Neutrophil (primary cell): ENCODE data around the gene PHACTR4.
"Not testable (repeated sequence)": the region's sequence is repeated elsewhere in the genome, so short reads cannot be mapped to it uniquely, and the experiment has no call there.

Source experiments
- H3K27ac ChIP-seq: fragments of 200-600 bp; sonication (generic); 2 replicates; pipeline ENCODE4 v1.5.1; 2016; ENCODE audit warnings: mild to moderate bottlenecking, moderate library complexity
- H3K27me3 ChIP-seq: fragments of 200-600 bp; sonication (generic); 2 replicates; pipeline ENCODE4 v1.6.0; 2016; ENCODE audit warnings: mild to moderate bottlenecking
- H3K36me3 ChIP-seq: fragments of 200-600 bp; sonication (generic); 2 replicates; pipeline ENCODE4 v1.5.1; 2017
- H3K4me1 ChIP-seq, 2 experiments: fragments of 200-600 bp in 1 of 2; sonication (generic) in 1 of 2; 1 replicate in 1 of 2; 2 replicates in 1 of 2; pipeline versions ENCODE4 v1.5.1 to v1.6.1; 2013 to 2016; ENCODE audit warnings: low read depth in 1 of 2, low read length in 1 of 2, mild to moderate bottlenecking in 1 of 2, moderate library complexity in 1 of 2; ENCODE audit not compliant: control insufficient read depth in 1 of 2, insufficient read depth in 1 of 2
- H3K4me3 ChIP-seq, 2 experiments: fragments of 200-600 bp in 1 of 2; sonication (generic) in 1 of 2; 1 replicate in 1 of 2; 2 replicates in 1 of 2; pipeline ENCODE4 v1.5.1; 2013 to 2016; ENCODE audit warnings: low read depth in 1 of 2, low read length in 1 of 2, mild to moderate bottlenecking in 1 of 2, moderate library complexity in 1 of 2
- H3K9me3 ChIP-seq: fragments of 200-600 bp; sonication (generic); 2 replicates; pipeline ENCODE4 v1.5.1; 2016
- CTCF ChIP-seq: fragments of 200-600 bp; sonication (generic); IDR thresholded peaks from 2 replicates; pipeline ENCODE4 v1.5.1; 2016; ENCODE audit warnings: antibody characterized with exemption

The PHACTR4 gene

GRCh38 chr1:28466226-28466778 lies 96.8 kb downstream of the PHACTR4 start:
- Histone ChIP-seq H3K36me3 (peaks cover 40% of the 10 kb centered on the region), H3K27me3 (no peaks in the 10 kb centered on the region), H3K9me3 (no peaks in the 10 kb centered on the region), H3K4me3 (no peak overlapping the region), H3K4me1 (peaks cover 9 to 14% of the 10 kb centered on the region in 2 experiments), H3K27ac (no peak overlapping the region)
- no peak for TF ChIP-seq CTCF

GRCh38 chr1:28470146-28470545 lies 100.6 kb downstream of the PHACTR4 start:
- peaks cover 14% of the 10 kb centered on the region in 2 experiments for H3K4me1 ChIP-seq
- no peak for TF ChIP-seq CTCF
- no peaks in the 10 kb centered on the region for H3K27me3 ChIP-seq
- no peaks in the 10 kb centered on the region for H3K9me3 ChIP-seq
- no peak overlapping the region for H3K4me3 ChIP-seq
- peak overlapping the region; percentile 53 for H3K27ac ChIP-seq
- H3K36me3 ChIP-seq: peaks cover 33% of the 10 kb centered on the region

- H3K36me3 ChIP-seq: peaks cover 58% of the 10 kb centered on the region
- H3K9me3 ChIP-seq, H3K4me1 ChIP-seq, H3K4me3 ChIP-seq, H3K27me3 ChIP-seq, H3K27ac ChIP-seq: not testable (repeated sequence)
Observed at GRCh38 chr1:28479497-28479896, 110.0 kb downstream of the PHACTR4 start.

GRCh38 chr1:28480308-28480707 lies 110.8 kb downstream of the PHACTR4 start:
- Histone ChIP-seq H3K4me3 (no peak overlapping the region), H3K27ac (no peak overlapping the region), H3K9me3 (no peaks in the 10 kb centered on the region), H3K27me3 (no peaks in the 10 kb centered on the region), H3K36me3 (peaks cover 59% of the 10 kb centered on the region), H3K4me1 (no peaks in the 10 kb centered on the region)
- no peak for TF ChIP-seq CTCF

GRCh38 chr1:28482138-28482537 lies 112.6 kb downstream of the PHACTR4 start:
- Histone ChIP-seq H3K27ac (no peak overlapping the region), H3K9me3 (no peaks in the 10 kb centered on the region), H3K27me3 (no peaks in the 10 kb centered on the region), H3K36me3 (peaks cover 61% of the 10 kb centered on the region), H3K4me3 (no peak overlapping the region), H3K4me1 (no peaks in the 10 kb centered on the region)
- no peak for TF ChIP-seq CTCF

GRCh38 chr1:28482702-28483101 lies 113.2 kb downstream of the PHACTR4 start:
- H3K9me3 ChIP-seq: no peaks in the 10 kb centered on the region
- H3K27ac ChIP-seq: no peak overlapping the region
- H3K27me3 ChIP-seq: no peaks in the 10 kb centered on the region
- peaks cover 55% of the 10 kb centered on the region for H3K36me3 ChIP-seq
- TF ChIP-seq CTCF: no peak
- H3K4me3 ChIP-seq: no peak overlapping the region
- H3K4me1 ChIP-seq: no peaks in the 10 kb centered on the region
